Measurements from ENCODE around the gene OR8B8.
"Not testable (repeated sequence)": the region's sequence is repeated elsewhere in the genome, so short reads cannot be mapped to it uniquely, and the experiment has no call there.

The OR8B8 gene

GRCh38 chr11:124441519-124441918 lies 4.0 kb downstream of the OR8B8 start:
- no peak for DNase-seq

- no peak for DNase-seq
Measured at GRCh38 chr11:124441081-124441480, 4.4 kb downstream of the OR8B8 start.

DNA sequence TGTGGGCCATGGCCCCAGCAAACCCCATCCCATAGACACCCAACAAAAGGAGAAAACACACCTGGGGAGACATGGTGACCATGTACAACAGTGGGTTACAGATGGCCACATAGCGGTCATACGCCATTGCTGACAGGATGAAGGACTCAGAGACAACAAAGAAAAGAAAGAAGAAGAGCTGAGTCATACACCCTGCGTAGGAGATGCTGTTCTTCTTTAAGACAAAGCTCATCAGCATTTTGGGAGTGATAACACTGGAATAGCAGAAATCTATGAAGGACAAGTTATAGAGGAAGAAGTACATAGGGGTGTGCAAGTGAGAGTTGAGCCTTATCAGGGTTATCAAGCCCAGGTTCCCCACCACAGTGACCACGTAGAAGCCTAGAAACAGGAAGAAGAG lies 4.9 kb downstream of the OR8B8 start:
- DNase-seq: no peak

- no peak for DNase-seq
Measured at GRCh38 chr11:124434699-124435098, 10.8 kb downstream of the OR8B8 start.

GRCh38 chr11:124429599-124429998 lies 15.9 kb downstream of the OR8B8 start:
- no peak for DNase-seq

GRCh38 chr11:124424384-124424921 lies 21.0 kb downstream of the OR8B8 start, which contains the start of gene OR8B4:
OR8B4 (minus strand) TSS chr11:124424871; CDS start chr11:124424871, 0 bp downstream.
- no peak for DNase-seq

- DNase-seq: no peak
Measured at GRCh38 chr11:124421043-124421442, 24.5 kb downstream of the OR8B8 start.

GRCh38 chr11:124415356-124415923 lies 30.1 kb downstream of the OR8B8 start:
- DNase-seq: peak; percentile 27

DNA sequence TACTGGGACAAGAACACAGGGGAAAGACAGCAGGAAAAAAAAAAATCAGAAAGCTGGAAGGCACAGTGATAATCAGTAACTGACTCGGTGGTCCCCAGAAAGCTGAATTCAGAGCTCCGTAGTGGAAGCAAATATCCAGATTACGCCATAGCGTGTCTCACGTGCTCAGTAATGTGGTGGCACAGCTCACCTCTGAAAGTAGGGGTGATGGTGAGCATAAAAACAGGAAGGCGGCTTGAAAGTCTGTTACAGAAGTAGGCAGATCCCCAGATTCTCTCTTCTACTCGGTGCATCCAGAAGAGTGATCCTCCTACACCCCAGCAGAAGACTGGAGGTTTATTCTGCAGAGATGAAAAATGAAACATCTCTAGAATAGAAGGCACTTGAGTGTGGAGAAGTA lies 35.6 kb downstream of the OR8B8 start:
- DNase-seq: no peak

DNA sequence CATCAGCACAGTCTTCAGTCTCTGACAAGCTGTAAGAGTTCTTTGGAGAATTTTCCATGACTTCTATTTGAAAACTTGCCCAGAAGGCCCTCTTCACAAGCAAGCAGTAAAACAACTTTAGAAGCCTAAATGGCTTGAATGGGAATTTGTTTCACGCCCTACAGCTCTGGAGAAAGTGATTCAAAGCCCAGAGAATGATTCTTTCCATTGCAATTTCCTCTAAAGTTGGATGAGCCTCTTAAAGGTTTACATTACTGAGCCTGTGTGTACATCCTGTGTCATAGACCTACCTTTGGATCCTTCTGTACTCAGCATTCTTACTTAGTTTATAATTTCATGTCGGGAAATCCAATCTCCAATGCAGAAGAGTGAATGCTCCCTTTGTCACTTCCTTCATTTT lies 39.9 kb downstream of the OR8B8 start:
- DNase-seq: no peak

DNA sequence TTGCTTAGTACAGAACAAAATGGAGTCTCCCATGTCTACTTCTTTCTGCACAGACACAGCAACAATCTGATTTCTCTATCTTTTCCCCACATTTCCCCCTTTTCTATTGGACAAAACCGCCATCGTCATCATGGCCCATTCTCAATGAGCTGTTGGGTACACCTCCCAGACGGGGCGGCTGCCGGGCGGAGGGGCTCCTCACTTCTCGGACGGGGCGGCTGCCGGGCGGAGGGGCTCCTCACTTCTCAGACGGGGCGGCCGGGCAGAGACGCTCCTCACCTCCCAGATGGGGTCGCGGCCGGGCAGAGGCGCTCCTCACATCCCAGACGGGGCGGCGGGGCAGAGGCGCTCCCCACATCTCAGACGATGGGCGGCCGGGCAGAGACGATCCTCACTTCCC lies 42.3 kb downstream of the OR8B8 start:
- DNase-seq: not testable (repeated sequence)

DNA sequence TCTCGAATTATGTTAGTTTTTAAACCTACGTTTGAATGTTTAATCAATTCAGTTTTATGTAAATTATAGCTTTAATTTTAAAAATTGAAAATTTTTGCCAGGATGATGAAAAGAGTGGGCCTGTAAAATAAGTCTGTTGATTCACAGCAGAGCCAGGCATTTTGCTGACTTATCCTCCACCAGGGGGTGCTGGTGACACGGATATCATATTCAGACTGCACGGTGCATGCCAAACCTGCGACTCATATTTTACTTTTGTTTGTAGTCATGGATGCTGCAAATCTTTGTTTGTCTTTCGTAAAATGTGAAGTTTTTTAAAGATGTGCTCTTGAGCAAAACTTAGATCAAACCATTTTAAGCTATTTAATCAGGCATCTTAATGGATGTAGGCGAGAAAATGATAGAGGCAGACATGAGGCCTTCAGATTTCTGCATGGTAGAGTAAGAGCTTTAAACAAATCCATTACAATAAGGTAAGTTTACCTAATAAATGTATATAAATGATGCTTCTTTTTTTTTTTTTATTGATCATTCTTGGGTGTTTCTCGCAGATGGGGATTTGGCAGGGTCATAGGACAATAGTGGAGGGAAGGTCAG lies 43.1 kb downstream of the OR8B8 start:
- DNase-seq: peak; percentile 77

DNA sequence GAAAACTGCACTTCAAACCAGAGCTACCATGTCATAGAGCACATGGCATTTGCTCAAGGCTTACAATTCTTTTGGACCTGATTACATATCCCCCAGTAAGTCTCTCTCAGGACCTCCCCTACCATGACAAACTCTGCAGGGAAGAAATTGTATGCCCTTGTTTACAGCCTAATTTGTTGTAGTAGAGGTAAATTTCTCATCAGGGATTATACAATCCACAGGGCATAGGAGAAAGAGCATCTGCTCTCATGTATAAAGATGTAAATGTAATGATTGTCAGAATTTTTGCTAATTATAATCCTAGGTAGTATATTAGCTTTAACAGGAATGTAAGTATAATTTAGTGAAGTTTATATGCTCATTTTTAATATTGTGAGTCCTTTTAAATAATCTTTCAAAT lies 46.6 kb downstream of the OR8B8 start, which contains the start of gene OR8B3:
Gene OR8B3, minus strand, starts transcription at position 101 of the 400 bp plus-strand sequence. CDS start 1,673 bp downstream, outside the sequence.
- DNase-seq: no peak

GRCh38 chr11:124396847-124397246 lies 48.6 kb downstream of the OR8B8 start:
- DNase-seq: not testable (repeated sequence)

DNA sequence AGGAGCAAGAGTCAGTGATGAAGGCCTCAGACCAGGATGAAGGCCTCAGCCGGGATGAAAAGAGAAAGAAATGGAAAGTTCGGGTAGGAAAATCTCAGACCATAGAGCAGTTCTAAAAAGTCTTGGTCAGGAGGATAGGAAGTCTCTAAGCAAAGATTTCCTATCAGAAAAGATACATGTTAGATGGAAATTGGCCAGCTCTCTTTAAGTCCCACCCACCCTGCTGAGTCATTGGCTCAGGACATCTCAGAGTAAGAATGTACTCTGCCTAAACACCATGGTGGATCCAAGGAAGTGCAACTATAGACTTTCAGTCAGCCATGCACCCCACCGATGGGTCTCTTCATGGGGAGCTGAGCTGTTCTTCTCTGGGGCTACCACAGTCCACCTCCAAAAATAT lies 51.1 kb downstream of the OR8B8 start:
- DNase-seq: peak; percentile 1

All from fibroblast of skin of abdomen (primary cell).